Measurements from ENCODE around the gene TMC8. TPM values are rescaled to one million over a fixed set of nuclear protein-coding genes. Genes with fewer than 3 reads are reported as not detected.

TMC8 gene
- total and polyA plus RNA-seq, 2 experiments from 2014 or later = 1.2 to 1.3 TPM

GRCh38 chr17:78122216-78122930 lies 8.2 kb upstream of the TMC8 start:
- TF ChIP-seq ZNF462 (CRISPR knock-in tag; IDR thresholded peaks at IDR 0.05) (no peak), CREB1 (CRISPR knock-in tag; IDR thresholded peaks at IDR 0.05; ENCODE audit: low read depth) (no peak), ZNF331 (CRISPR knock-in tag; IDR thresholded peaks at IDR 0.05; ENCODE audit: low read depth) (no peak), JUNB (IDR thresholded peaks at IDR 0.05; ENCODE audit: unreplicated experiment) (no peak), EZH2phosphoT487 (IDR thresholded peaks at IDR 0.05; ENCODE audit: unreplicated experiment) (no peak), NANOG (IDR thresholded peaks at IDR 0.05; ENCODE audit: borderline replicate concordance) (no peak), REST (IDR thresholded peaks at IDR 0.05; ENCODE audit: unreplicated experiment) (no peak), CTCF (conservative IDR thresholded peaks at IDR 0.05; ENCODE audit: low read depth in 2 of 2) (no peak), STAT1 (IDR thresholded peaks at IDR 0.05; ENCODE audit: unreplicated experiment) (no peak), ZNF114 (CRISPR knock-in tag; IDR thresholded peaks at IDR 0.05) (no peak), ETS1 (IDR thresholded peaks at IDR 0.05) (no peak), POLR2AphosphoS5 (IDR thresholded peaks at IDR 0.05; ENCODE audit: low read depth) (no peak), EZH2 (IDR thresholded peaks at IDR 0.05; ENCODE audit: low read depth, unreplicated experiment) (no peak)
- no peak for ATAC-seq
- Mint-ChIP-seq H3K27me3 (ENCODE audit: insufficient read depth, low read depth, poor library complexity) (peaks cover 4% of the 10 kb centered on the region), H3K36me3 (ENCODE audit: low read depth) (peaks cover 29% of the 10 kb centered on the region), H3K9me3 (no peaks in the 10 kb centered on the region), H3K4me1 (peaks cover 8% of the 10 kb centered on the region), H3K4me3 (no peak overlapping the region), H3K27ac (no peak overlapping the region)
- Histone ChIP-seq H3F3A (replicated peaks; ENCODE audit: low read depth) (no peaks in the 10 kb centered on the region), H3K27ac (ENCODE audit: low read depth) (no peak overlapping the region), H3K9me2 (ENCODE audit: insufficient read depth) (no peaks in the 10 kb centered on the region), H3K79me2 (replicated peaks; ENCODE audit: insufficient read depth) (0 out of 2 replicates have a peak, but pooled peaks cover 5% of the 10 kb centered on the region), H3K4me2 (no peak overlapping the region), H3K36me3 (ENCODE audit: insufficient read depth) (0 out of 2 replicates have a peak, but pooled peaks cover 5% of the 10 kb centered on the region), H3K4me3 (no peak overlapping the region), H3K27me3 (ENCODE audit: insufficient read depth) (no peaks in the 10 kb centered on the region), H2AFZ (no peak overlapping the region), H4K20me1 (replicated peaks; ENCODE audit: insufficient read depth) (no peaks in the 10 kb centered on the region), H3K4me1 (ENCODE audit: insufficient read depth) (peaks cover 9% of the 10 kb centered on the region)
- no peak for DNase-seq (ENCODE audit: low spot score)

Data from GM23338 (cell line).